Subcutaneous adipose tissue (tissue), 4 donors: Measurements from ENCODE around the gene CHD2. TPM values are rescaled to one million over a fixed set of nuclear protein-coding genes. Genes with fewer than 3 reads are reported as not detected.

Source experiments
- total RNA-seq, 4 donors: library from RNA; depleted of rRNA; stranded (reverse); fragments of >200 nt; gene quantifications; one replicate each; pipeline ENCODE4 v1.1.0, GENCODE V29; 2016
- TF ChIP-seq, protein P1 (sequence below): fragments of 450-650 bp; IDR thresholded peaks from one replicate; pipeline ENCODE4 v1.5.1; 2016; ENCODE audit warnings: low read depth, mild to moderate bottlenecking, control low read depth, antibody characterized with exemption, moderate library complexity

The CHD2 gene
- total RNA-seq, 4 donors from 2014 or later = 115 to 142 (median 128) TPM

- TF ChIP-seq, protein P1, sequence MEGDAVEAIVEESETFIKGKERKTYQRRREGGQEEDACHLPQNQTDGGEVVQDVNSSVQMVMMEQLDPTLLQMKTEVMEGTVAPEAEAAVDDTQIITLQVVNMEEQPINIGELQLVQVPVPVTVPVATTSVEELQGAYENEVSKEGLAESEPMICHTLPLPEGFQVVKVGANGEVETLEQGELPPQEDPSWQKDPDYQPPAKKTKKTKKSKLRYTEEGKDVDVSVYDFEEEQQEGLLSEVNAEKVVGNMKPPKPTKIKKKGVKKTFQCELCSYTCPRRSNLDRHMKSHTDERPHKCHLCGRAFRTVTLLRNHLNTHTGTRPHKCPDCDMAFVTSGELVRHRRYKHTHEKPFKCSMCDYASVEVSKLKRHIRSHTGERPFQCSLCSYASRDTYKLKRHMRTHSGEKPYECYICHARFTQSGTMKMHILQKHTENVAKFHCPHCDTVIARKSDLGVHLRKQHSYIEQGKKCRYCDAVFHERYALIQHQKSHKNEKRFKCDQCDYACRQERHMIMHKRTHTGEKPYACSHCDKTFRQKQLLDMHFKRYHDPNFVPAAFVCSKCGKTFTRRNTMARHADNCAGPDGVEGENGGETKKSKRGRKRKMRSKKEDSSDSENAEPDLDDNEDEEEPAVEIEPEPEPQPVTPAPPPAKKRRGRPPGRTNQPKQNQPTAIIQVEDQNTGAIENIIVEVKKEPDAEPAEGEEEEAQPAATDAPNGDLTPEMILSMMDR = no peak
Observed at GRCh38 chr15:92968926-92969651, 69.0 kb downstream of the CHD2 start.

- TF ChIP-seq, protein P1 = no peak
Observed at GRCh38 chr15:92970656-92971055, 70.5 kb downstream of the CHD2 start.

GRCh38 chr15:92971081-92971480 lies 71.0 kb downstream of the CHD2 start:
- TF ChIP-seq, protein P1 = no peak

GRCh38 chr15:92971713-92972112 lies 71.6 kb downstream of the CHD2 start:
- TF ChIP-seq, protein P1 = no peak

DNA sequence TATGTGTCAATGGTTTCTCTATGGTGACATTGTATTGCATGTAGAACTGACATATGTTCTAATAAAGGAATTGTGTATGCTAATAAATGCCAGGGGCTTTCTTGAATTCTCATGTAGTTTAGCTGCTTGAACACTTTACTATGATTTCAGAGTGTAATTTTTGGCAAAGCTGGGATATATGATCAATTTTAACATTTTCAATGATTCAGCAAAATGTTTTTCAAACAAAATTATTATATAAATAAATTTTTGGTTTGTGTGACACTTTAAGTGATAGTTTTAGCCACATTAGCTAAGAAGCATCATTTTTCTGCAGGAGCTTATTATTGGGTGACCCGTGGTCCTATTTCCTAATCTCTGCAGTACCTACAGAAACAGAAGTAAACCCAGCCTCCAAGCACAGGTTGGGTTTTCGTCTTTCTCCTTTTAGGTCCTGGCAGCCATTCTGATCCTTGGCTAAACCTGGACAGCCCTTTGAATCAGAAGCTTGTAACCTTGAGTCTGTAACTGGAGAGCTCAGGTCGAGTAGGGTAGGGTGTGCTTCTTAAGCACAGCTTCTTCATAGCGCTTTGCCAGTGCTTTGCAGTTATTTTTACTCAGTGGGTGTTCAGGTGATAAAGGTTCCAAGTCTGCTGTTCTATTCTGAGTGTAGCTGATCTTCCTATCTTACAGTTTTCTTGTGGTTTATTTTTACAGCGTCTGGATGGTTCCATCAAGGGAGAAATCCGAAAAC lies 74.2 kb downstream of the CHD2 start:
- TF ChIP-seq, protein P1 = no peak

GRCh38 chr15:92979011-92979701 lies 79.0 kb downstream of the CHD2 start:
- TF ChIP-seq, protein P1 = no peak

GRCh38 chr15:92981333-92981732 lies 81.2 kb downstream of the CHD2 start:
- TF ChIP-seq, protein P1 = no peak
